Adipocyte (in vitro differentiated cells): ENCODE data around the gene APEX1.

ENCODE experiments used
- DNase-seq: peaks from one replicate; pipeline ENCODE4 v3.0.0-alpha.2; 2015; ENCODE audit warnings: low read depth
- H3K27me3 ChIP-seq: replicated peaks from 2 replicates; pipeline ENCODE4 v1.7.0; 2013; ENCODE audit warnings: mild to moderate bottlenecking, low read length, moderate library complexity; ENCODE audit not compliant: control insufficient read depth, insufficient read depth
- H3K36me3 ChIP-seq: 2 replicates; pipeline ENCODE4 v1.7.0; 2013; ENCODE audit warnings: low read length, mild to moderate bottlenecking, moderate library complexity; ENCODE audit not compliant: control insufficient read depth, insufficient read depth, severe bottlenecking
- H3K4me1 ChIP-seq: 2 replicates; pipeline ENCODE4 v1.7.0; 2013; ENCODE audit warnings: mild to moderate bottlenecking, low read length, moderate library complexity; ENCODE audit not compliant: control insufficient read depth, insufficient read depth
- H3K4me3 ChIP-seq: 2 replicates; pipeline ENCODE4 v1.7.0; 2013; ENCODE audit warnings: mild to moderate bottlenecking, low read length, moderate library complexity
- H3K9ac ChIP-seq: 2 replicates; pipeline ENCODE4 v1.7.0; 2013; ENCODE audit warnings: mild to moderate bottlenecking, low read length, moderate library complexity
- H3K9me3 ChIP-seq: 2 replicates; pipeline ENCODE4 v1.7.0; 2013; ENCODE audit warnings: mild to moderate bottlenecking, low read length, moderate library complexity; ENCODE audit not compliant: control insufficient read depth

APEX1 gene

DNA sequence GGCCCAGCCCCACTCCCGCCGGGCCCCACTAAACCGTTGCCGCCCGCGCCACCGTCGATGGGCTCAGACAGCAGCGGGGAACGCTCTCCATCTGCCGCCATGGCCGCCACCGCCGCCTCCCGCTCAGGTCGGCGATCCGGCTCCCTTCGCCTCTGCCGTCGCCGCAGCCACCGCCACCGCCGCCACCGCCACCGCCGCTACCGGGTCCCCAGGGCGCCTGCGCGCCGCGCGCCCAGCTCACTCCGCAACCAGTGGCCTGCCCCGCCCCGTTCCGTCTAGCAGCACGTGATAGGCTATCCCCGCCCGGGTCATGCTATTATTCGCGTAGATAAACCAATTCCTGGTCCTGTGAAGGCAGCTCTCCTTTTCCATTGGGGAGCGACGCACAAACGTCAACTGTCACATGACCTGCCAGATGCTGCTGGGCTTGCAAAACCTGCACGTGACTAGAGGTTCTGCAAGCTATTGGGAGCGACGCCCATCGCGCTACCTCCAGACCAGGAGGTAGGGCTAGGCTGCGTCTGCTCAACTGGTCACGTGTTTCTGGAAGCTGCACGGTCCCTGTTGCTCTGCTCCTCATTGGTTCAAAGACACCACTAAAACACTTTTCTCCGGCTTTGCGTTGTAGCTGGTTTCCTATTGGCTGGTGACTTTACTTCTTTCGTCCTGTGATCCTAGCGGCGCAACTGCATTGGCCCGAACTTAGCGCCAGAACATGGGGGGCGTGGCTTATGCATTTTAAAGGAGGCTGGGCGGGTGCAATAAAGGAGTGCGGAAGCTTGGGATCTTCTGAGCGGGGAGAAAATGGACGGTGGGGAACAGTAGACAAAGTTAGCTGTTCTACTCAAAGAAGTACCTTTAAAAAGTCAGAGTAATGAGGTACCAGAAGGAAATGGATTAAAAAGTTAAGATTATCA, 6.5 kb downstream of the APEX1 start, which contains the start of gene PIP4P1:
Gene PIP4P1 (minus strand): TSS at position 210 of the 917 bp plus-strand sequence. CDS start 109 bp downstream, at position 101.
- peak; percentile 100 for DNase-seq

DNA sequence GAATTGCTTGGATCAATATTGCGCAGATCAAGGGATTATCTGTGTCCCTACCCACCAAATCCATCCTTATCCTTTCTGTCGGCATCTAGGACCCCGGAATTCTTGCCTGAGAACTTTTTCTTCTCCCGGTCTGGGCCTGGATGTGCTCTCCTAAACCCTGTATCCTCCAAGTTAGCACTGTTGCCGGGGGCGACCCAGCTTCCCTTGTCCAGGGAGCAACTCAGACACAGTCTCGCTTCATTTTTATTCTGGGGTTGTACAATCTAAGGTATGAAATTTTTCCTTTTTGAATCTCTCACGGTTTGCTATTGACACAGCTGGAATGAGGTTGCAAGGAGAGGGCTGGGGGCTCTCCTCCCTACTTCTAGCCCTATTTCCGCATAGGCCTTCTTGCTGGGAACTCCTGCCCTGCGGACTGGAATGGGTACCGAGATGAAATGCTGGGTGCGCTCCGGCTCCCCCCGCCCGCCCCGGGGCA, 13.8 kb downstream of the APEX1 start:
- no peaks in the 10 kb centered on the region for H3K27me3 ChIP-seq
- peak overlapping the region; percentile 91 for H3K4me3 ChIP-seq
- peaks cover 13% of the 10 kb centered on the region for H3K4me1 ChIP-seq
- H3K9me3 ChIP-seq = no peaks in the 10 kb centered on the region
- peak; percentile 48 for DNase-seq
- H3K36me3 ChIP-seq = peaks cover 16% of the 10 kb centered on the region
- peak overlapping the region; percentile 92 for H3K9ac ChIP-seq

More for the DNA sequence above, 6.5 kb downstream of the APEX1 start, which contains the start of gene PIP4P1:
- H3K4me3 ChIP-seq = peak within 1 kb of the TSS; percentile 98
- H3K9me3 ChIP-seq = no peaks in the 10 kb centered on the region
- H3K9ac ChIP-seq = peak within 1 kb of the TSS; percentile 94
- H3K4me1 ChIP-seq = peaks cover 36% of the 10 kb centered on the region
- no peaks in the 10 kb centered on the region for H3K27me3 ChIP-seq
- H3K36me3 ChIP-seq = peaks cover 31% of the 10 kb centered on the region

DNA sequence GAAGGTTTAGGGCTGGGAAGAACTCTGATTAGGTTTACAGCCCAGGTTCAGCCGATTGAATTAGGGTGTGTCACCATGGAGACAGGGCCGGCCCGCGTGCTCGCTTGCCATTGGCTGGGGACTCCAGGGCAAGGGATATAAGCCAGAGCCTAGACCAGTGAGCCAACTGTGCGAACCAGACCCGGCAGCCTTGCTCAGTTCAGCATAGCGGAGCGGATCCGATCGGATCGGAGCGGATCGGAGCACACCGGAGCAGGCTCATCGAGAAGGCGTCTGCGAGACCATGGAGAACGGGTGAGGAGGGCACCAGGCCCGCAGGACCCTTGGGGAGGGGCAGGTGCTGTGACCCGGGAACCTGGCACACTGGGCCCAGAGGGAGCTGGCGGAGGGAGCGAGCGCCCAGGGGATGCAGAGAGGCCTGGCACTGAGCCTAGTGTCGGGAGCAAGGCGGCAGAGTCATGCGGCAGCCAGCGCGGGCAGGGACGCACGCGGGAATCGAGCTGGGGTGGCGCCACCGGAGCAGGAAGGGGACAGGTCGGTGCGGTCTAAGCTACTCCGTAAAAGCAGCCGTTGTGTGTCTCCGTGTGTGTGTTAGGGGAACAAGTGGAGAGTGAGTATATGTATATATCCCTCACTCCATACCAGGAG, 14.3 kb downstream of the APEX1 start, which contains the start of gene PNP:
Gene PNP (plus strand): TSS at position 165 of the 648 bp plus-strand sequence. CDS start 119 bp downstream, at position 284.
- Histone ChIP-seq H3K9ac (peak within 1 kb of the TSS; percentile 92), H3K9me3 (no peaks in the 10 kb centered on the region), H3K4me3 (peak within 1 kb of the TSS; percentile 91), H3K27me3 (no peaks in the 10 kb centered on the region), H3K4me1 (peaks cover 13% of the 10 kb centered on the region), H3K36me3 (peaks cover 21% of the 10 kb centered on the region)
- peak; percentile 92 for DNase-seq

DNA sequence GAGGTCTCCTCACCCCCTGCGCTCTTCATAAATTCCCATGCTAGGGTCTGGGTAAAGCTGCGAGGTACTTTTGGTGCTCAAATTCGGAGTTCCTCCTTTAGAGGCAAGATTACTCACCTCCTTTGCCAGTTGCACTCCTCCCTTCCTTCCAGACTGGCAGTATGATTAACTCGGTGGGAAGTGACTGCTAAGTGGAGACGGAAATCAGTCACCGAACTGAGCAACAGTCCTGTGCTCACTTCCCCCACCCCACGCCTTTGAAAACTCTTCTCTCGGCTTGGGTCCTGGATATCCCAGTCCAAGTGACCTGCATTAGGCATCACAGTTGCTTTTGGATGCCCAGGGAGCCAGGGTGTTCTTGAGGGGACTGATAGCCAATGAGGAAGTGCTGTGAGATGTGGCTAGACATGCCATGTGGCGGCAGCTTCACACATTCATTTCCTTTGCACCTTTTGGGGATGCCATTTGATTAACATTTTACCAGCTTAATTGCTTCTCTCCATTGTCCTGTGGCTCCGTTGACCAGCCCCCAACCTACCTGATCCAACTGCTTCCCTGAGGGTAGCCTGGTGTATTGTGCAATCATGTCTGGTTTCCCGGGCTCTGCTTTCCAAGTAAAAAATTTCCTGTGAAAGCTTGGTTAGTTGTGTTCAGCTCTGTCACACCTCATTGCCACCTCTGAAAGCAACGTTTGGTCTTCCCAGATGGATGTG, 15.0 kb downstream of the APEX1 start:
- peak overlapping the region; percentile 92 for H3K9ac ChIP-seq
- DNase-seq = peak; percentile 73
- H3K4me1 ChIP-seq = peaks cover 13% of the 10 kb centered on the region
- no peaks in the 10 kb centered on the region for H3K27me3 ChIP-seq
- peak overlapping the region; percentile 91 for H3K4me3 ChIP-seq
- no peaks in the 10 kb centered on the region for H3K9me3 ChIP-seq
- peaks cover 28% of the 10 kb centered on the region for H3K36me3 ChIP-seq

DNA sequence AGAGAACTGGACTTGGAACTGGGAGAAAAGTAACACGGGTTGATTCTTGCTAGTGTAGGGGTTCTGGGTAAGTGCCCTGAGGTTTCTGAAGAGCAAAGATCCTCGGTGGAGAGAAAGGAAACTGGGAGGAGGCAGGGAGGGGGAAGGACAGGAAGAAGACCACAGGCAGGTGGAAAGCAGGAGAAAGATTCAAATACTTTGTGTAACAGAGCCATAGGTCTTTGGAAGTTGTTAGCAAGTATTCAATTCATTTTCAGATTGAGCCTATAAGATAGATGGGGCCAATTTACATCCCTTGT, 15.5 kb downstream of the APEX1 start:
- no peak for DNase-seq
- H3K4me1 ChIP-seq = peaks cover 13% of the 10 kb centered on the region
- peaks cover 33% of the 10 kb centered on the region for H3K36me3 ChIP-seq
- peak overlapping the region; percentile 91 for H3K4me3 ChIP-seq
- no peaks in the 10 kb centered on the region for H3K9me3 ChIP-seq
- peak overlapping the region; percentile 92 for H3K9ac ChIP-seq
- no peaks in the 10 kb centered on the region for H3K27me3 ChIP-seq

DNA sequence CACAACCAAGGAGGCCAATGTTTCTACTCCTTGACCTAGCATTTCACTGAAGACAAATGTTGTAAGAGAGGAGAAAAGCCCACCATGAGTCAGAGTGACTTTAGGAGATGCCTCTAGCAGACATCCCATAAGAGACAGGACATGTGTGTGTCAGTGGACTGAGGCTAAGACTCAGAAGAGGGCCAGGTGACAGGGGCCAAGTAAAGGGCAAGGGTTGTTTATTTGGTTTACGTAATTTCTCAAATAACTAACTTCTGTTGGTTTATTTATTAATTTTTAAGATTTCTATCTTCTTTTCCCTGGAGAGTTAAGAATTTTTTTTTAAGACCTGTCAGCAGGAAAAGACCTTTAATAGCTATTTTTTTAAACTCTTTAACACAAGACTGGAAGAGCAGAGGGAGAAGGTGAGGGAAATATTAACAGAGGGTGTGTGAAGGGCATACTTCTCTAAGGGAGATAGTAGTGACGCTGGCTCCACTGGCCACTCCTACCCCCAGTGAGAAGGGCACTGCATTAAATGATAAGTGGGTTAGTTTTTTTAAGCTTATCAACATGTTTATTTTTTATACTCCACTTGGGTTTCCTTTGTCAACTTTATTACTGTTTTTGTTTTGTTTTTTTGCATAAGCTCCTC, 17.6 kb downstream of the APEX1 start:
- no peak for DNase-seq
- Histone ChIP-seq H3K27me3 (no peaks in the 10 kb centered on the region), H3K4me1 (peaks cover 19% of the 10 kb centered on the region), H3K9ac (no peak overlapping the region), H3K4me3 (no peak overlapping the region), H3K9me3 (no peaks in the 10 kb centered on the region), H3K36me3 (peaks cover 54% of the 10 kb centered on the region)

DNA sequence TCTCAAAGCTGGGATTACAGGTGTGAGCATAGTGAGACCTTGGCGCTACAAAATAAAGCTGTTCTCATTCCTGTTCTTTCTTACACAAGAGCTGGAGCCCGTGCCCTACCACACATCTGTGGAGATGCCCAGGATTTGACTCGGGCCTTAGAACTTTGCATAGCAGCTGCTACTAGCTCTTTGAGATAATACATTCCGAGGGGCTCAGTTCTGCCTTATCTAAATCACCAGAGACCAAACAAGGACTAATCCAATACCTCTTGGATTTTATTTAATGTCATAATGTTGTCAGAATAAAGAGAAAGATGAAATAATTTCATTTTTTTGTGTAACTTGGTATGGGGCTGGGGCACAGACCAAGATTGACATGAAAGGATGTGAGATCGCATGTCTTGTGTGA, 21.8 kb downstream of the APEX1 start:
- no peak overlapping the region for H3K4me3 ChIP-seq
- H3K9ac ChIP-seq = no peak overlapping the region
- DNase-seq = no peak
- no peaks in the 10 kb centered on the region for H3K27me3 ChIP-seq
- H3K4me1 ChIP-seq = peaks cover 8% of the 10 kb centered on the region
- H3K9me3 ChIP-seq = no peaks in the 10 kb centered on the region
- H3K36me3 ChIP-seq = peaks cover 64% of the 10 kb centered on the region

DNA sequence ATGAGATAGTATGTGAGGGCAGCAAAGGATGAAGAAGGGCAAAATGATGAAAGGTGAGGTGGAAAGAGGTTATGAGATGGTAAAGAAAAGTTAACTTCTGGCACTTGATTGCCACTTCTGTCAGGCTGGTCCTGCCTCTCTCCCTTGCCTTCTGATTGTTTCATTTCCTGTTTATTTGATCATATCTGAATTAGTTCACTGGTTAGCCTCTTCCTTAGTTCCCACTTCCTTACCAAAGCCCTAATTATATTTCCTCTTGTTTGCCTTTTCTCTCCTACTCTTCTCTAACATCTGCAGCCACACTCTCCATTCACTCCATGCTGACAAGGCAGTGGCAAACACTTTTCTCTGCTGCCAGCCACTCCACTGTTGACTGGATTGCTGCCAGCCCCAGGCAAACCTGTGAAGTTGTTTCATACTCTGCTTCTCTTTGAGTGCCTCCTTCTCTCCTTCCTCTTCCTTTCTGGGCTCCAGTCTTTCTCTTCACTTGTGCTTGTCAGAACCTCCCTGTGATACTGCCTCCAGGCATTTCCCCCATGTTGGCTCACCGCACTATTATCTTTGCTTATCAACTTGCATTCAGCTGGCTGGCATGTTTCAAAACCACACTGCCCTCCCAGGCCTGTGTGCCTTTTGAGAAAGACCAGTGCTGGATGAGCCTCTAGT, 22.3 kb downstream of the APEX1 start:
- DNase-seq = peak; percentile 64
- Histone ChIP-seq H3K27me3 (no peaks in the 10 kb centered on the region), H3K4me1 (peaks cover 8% of the 10 kb centered on the region), H3K36me3 (peaks cover 63% of the 10 kb centered on the region), H3K9ac (no peak overlapping the region), H3K4me3 (no peak overlapping the region), H3K9me3 (no peaks in the 10 kb centered on the region)

DNA sequence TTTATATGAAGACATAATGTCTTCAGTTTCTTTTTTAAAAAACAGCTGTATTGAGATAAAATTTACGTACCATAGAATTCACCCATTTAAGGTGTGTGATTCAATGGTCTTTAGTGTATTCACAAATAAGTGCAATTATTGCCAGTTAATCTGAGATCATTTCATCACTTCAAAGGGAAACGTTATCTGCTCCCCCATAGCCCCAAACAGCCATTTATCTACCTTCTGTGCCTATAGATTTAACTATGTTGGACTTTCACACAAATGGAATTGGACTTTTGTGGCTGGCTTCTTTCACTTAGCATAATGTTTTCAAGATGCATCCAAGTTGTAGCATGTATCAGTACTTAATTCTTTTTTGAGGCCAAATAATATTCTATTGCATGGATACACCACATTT, 23.9 kb downstream of the APEX1 start:
- Histone ChIP-seq H3K4me1 (peaks cover 8% of the 10 kb centered on the region), H3K36me3 (peaks cover 48% of the 10 kb centered on the region), H3K4me3 (no peak overlapping the region), H3K9ac (no peak overlapping the region), H3K9me3 (no peaks in the 10 kb centered on the region), H3K27me3 (no peaks in the 10 kb centered on the region)
- no peak for DNase-seq

DNA sequence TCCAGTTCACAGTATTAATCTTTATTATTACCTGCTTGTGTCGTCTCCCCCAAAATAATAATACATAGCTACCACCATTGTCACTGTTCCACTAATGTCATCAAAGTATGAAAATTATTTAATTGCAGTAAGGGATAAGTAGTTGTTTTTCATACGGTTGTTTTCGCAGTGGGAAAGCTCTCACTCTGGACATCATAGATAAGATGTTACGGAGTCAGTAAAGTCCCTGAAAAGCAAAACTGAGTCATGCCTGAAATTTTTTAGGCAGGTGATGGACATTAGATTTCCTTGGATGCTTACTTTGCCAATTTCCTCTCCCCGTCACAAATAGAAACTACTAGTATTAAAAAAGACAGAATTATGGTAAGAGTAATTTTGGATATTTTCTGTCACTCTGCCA, 27.4 kb downstream of the APEX1 start:
- Histone ChIP-seq H3K9me3 (no peaks in the 10 kb centered on the region), H3K36me3 (peaks cover 13% of the 10 kb centered on the region), H3K4me3 (no peak overlapping the region), H3K9ac (no peak overlapping the region), H3K4me1 (peaks cover 4% of the 10 kb centered on the region), H3K27me3 (no peaks in the 10 kb centered on the region)
- DNase-seq = no peak
